Sigmoid colon (tissue), 7 donors: ENCODE data around the gene BRINP1. TPM values are rescaled to one million over a fixed set of nuclear protein-coding genes. Genes with fewer than 3 reads are reported as not detected.

Source experiments
- DNase-seq: peaks from one replicate; pipeline ENCODE4 v3.0.0-alpha.2; 2019
- H3K27ac ChIP-seq, 4 donors: fragments of 200-600 bp; sonication (generic); one replicate each; pipeline ENCODE4 v1.5.1; 2016 to 2019; ENCODE audit warnings: mild to moderate bottlenecking in 1 of 4
- H3K27me3 ChIP-seq, 3 donors: fragments of 200-600 bp; sonication (generic); one replicate each; pipeline ENCODE4 v1.5.1; 2019; ENCODE audit warnings: mild to moderate bottlenecking in 1 of 3
- H3K36me3 ChIP-seq, 4 donors: fragments of 200-600 bp; sonication (generic); one replicate each; pipeline ENCODE4 v1.5.1; 2016 to 2019
- H3K4me1 ChIP-seq, 4 donors: fragments of 200-600 bp; sonication (generic); one replicate each; pipeline ENCODE4 v1.5.1; 2017 to 2019
- H3K4me3 ChIP-seq, 4 donors: fragments of 200-600 bp; sonication (generic); one replicate each; pipeline ENCODE4 v1.5.1; 2017 to 2019; ENCODE audit warnings: mild to moderate bottlenecking in 2 of 4, moderate library complexity in 1 of 4
- H3K9me3 ChIP-seq, 4 donors: fragments of 200-600 bp in 3 of 4; sonication (generic) in 3 of 4; one replicate each; pipeline versions ENCODE4 v1.5.1 to v1.6.1; 2013 to 2019
- CTCF ChIP-seq, 4 experiments: fragments of 450-650 bp in 3 of 4; fragments of 200-600 bp in 1 of 4; IDR thresholded peaks; one replicate each; pipeline ENCODE4 v1.5.1; 2016 to 2019; ENCODE audit warnings: antibody characterized with exemption in 4 of 4, mild to moderate bottlenecking in 3 of 4, moderate library complexity in 2 of 4
- EP300 ChIP-seq, 4 donors: sonication (generic); formaldehyde crosslinking; IDR thresholded peaks; one replicate each; pipeline ENCODE4 v1.6.1; 2017; ENCODE audit warnings: antibody characterized with exemption in 4 of 4
- POLR2A ChIP-seq, 2 donors: fragments of 450-650 bp; IDR thresholded peaks; one replicate each; pipeline ENCODE4 v1.6.1; 2016; ENCODE audit warnings: antibody characterized with exemption in 2 of 2, mild to moderate bottlenecking in 2 of 2, moderate library complexity in 2 of 2
- POLR2AphosphoS5 ChIP-seq, 4 donors: sonication (generic); formaldehyde crosslinking; IDR thresholded peaks; one replicate each; pipeline ENCODE4 v1.6.1; 2017; ENCODE audit warnings: antibody characterized with exemption in 4 of 4
- WGBS, 2 donors: extraction: QIAGEN DNeasy Blood & Tissue Kit; methylation state at CpG; one replicate each; pipeline ENCODE4 v1.1.7; 2013; 5-methylcytosine and 5-hydroxymethylcytosine counted together
- intact Hi-C: fragments of 100-400 bp; cut with DNase I; formaldehyde crosslinking; loops from one replicate; pipeline ENCODE4 v1.15.1; 2023
- polyA plus RNA-seq, 3 donors: library from polyadenylated mRNA; stranded (reverse); fragments of 200-250 nt; gene quantifications; one replicate each; pipeline ENCODE4 v1.2.3, GENCODE V29; 2013
- total RNA-seq, 4 donors: library from RNA; depleted of rRNA; stranded (reverse); fragments of >200 nt; gene quantifications; one replicate each; pipeline ENCODE4 v1.1.0, GENCODE V29; 2016
- donor health status: healthy with polysubstance abuse.
- donor health status: Bipolar disorder and iron deficiency.
- donor health status: healthy.

Gene BRINP1
- total RNA-seq (under 1 TPM in 3 of 4 donors, not detected in 1; 0.27 to 0.71 (median 0.28) TPM), polyA plus RNA-seq (under 1 TPM in 1 of 3 donors, not detected in 2; 0.19 TPM)

- no peaks in the 10 kb centered on the region for H3K36me3 ChIP-seq
- TF ChIP-seq POLR2A (IDR thresholded peaks at IDR 0.05) = no peak
- TF ChIP-seq POLR2AphosphoS5 (IDR thresholded peaks at IDR 0.05) = no peak
- no peak for TF ChIP-seq CTCF (IDR thresholded peaks at IDR 0.05)
- no peak for TF ChIP-seq EP300 (IDR thresholded peaks at IDR 0.05)
- 4 to 5% methylated on average over 91 of the region's 91 CpGs for WGBS, 2 donors
- H3K27me3 ChIP-seq = peaks cover 10 to 36% (median 26%) of the 10 kb centered on the region in 3 donors
- H3K9me3 ChIP-seq = peaks cover 0 to 2% (median 0%) of the 10 kb centered on the region in 4 donors
- peak within 1 kb of the TSS in 3 of 4 donors; percentile 12 to 34 (median 29) for H3K4me3 ChIP-seq
- H3K4me1 ChIP-seq = peaks cover 0 to 14% (median 11%) of the 10 kb centered on the region in 4 donors
- H3K27ac ChIP-seq = no peak within 1 kb of the TSS
- intact Hi-C loops = no loop called here
- no peak for DNase-seq
These were observed at the start of gene BRINP1 for GRCh38 chr9:119368681-119369581. TSS of gene BRINP1 (minus strand) at chr9:119369435. CDS start at chr9:119313355, 56,080 bp downstream.

- Histone ChIP-seq H3K9me3 (no peaks in the 10 kb centered on the region), H3K36me3 (no peaks in the 10 kb centered on the region), H3K27me3 (no peaks in the 10 kb centered on the region), H3K4me1 (no peaks in the 10 kb centered on the region), H3K27ac (no peak overlapping the region), H3K4me3 (no peak overlapping the region)
- WGBS, 2 donors = 30 to 73% methylated on average over 1 of the region's 1 CpG
- no peak for DNase-seq
- intact Hi-C loops = no loop called here
- no peak for TF ChIP-seq EP300 (IDR thresholded peaks at IDR 0.05)
- TF ChIP-seq POLR2AphosphoS5 (IDR thresholded peaks at IDR 0.05) = no peak
- TF ChIP-seq CTCF (IDR thresholded peaks at IDR 0.05) = no peak
- no peak for TF ChIP-seq POLR2A (IDR thresholded peaks at IDR 0.05)
These were observed 49.5 kb upstream of the BRINP1 start for GRCh38 chr9:119418721-119419120.

- H3K9me3 ChIP-seq = no peaks in the 10 kb centered on the region
- intact Hi-C loops = no loop called here
- H3K4me1 ChIP-seq = no peaks in the 10 kb centered on the region
- TF ChIP-seq CTCF (IDR thresholded peaks at IDR 0.05) = no peak
- TF ChIP-seq POLR2AphosphoS5 (IDR thresholded peaks at IDR 0.05) = no peak
- no peak for DNase-seq
- no peaks in the 10 kb centered on the region for H3K27me3 ChIP-seq
- H3K4me3 ChIP-seq = no peak overlapping the region
- no peaks in the 10 kb centered on the region for H3K36me3 ChIP-seq
- H3K27ac ChIP-seq = no peak overlapping the region
These were observed 47.6 kb upstream of the BRINP1 start for GRCh38 chr9:119416793-119417192.

- no peaks in the 10 kb centered on the region for H3K36me3 ChIP-seq
- H3K27ac ChIP-seq = no peak overlapping the region
- no peak for TF ChIP-seq POLR2A (IDR thresholded peaks at IDR 0.05)
- no peak for TF ChIP-seq EP300 (IDR thresholded peaks at IDR 0.05)
- TF ChIP-seq POLR2AphosphoS5 (IDR thresholded peaks at IDR 0.05) = no peak
- no peak for TF ChIP-seq CTCF (IDR thresholded peaks at IDR 0.05)
- DNase-seq = no peak
- no peaks in the 10 kb centered on the region for H3K9me3 ChIP-seq
- H3K4me3 ChIP-seq = no peak overlapping the region
- intact Hi-C loops = no loop called here
- H3K27me3 ChIP-seq = no peaks in the 10 kb centered on the region
- 60 to 74% methylated on average over 4 of the region's 4 CpGs for WGBS, 2 donors
- H3K4me1 ChIP-seq = no peaks in the 10 kb centered on the region
These were observed 43.2 kb upstream of the BRINP1 start for GRCh38 chr9:119412399-119412798.
